Activated CD4-positive, alpha-beta T cell treated with anti-CD3 and anti-CD28 coated beads, Interleukin-2, amount 50 U/mL, for 16 hours (primary cell): ENCODE measurements around the gene ELANE.
A peak's percentile ranks its signal among the peaks of the same experiment; 100 is the strongest.
"Not testable (repeated sequence)": the region's sequence is repeated elsewhere in the genome, so short reads cannot be mapped to it uniquely, and the experiment has no call there.

Experiments
- DNase-seq: peaks from one replicate; pipeline ENCODE4 v3.0.0-alpha.2; 2020

The ELANE gene

GRCh38 chr19:863315-863620, 11.2 kb downstream of the ELANE start:
- no peak for DNase-seq

- no peak for DNase-seq
Observed at GRCh38 chr19:866769-867300, 14.7 kb downstream of the ELANE start.

GRCh38 chr19:867301-867793, 15.2 kb downstream of the ELANE start:
- no peak for DNase-seq

DNA sequence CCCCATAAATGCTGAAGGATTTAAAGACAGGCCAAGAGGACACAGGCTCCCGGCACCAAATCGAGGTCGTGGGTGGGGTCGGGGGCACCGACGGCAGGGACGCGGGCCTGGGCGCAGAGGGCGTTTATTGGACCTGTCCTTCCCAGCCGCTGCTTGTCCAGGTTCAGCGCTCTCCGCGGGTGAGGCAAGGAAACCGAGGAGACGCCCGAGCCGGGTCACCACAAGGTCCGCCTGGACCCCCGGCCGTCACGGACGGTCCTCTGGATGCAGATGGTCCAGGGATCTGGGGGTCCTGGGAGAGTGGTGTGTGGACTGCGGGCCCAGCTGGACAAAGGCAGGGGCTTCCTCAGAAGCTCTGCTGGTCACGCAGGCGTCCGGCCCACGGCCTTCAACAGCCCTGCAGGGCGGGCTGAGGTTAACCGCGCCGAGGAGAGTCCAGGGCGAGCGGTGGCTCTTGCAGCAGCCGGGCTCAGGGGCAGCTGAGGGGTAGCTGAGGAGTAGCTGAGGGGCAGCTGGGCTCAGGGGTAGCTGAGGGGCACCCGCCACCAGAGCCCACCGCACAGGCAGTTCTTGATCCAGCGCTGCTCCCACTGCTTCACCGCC, 15.9 kb downstream of the ELANE start:
- DNase-seq = no peak

DNA sequence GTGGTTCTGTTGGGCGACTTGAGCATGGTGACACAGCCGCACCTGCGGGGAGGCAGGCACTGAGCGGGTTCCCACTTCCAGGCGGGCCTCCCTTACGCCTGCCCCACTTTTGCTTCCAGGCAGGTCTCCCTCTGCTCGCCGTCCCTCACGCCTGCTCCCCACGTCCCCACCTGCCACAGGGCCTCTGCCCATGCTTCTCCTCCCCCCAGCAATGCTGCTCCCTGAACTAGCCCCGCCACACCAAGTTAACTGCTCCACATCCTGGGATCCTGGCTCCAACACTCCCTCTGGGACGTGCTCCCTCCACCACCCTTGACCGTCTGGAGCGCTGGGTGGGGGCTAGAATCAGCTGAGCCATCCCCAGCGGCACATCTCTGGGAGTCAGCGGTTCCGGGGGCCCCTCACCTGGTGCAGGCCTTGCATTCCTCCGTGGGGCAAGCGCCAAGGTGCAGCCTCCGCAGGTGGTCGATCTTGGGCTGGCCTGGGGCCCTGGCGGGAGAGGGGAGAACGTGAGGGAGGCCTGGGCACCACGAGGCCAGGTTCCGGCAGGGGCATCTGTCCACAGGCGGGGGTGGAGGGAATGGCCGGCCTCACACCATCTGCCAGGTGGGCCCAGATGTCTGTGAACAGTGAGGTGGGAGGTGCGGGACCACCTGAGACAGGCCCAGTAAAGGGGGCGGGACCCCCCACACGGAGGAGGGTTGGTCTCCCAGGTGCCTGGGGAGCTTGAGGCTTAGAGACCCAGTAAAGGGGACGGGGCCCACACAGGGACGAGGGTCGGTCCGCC, 16.5 kb downstream of the ELANE start:
- no peak for DNase-seq

- no peak for DNase-seq
Observed at GRCh38 chr19:869245-870177, 17.4 kb downstream of the ELANE start.

- no peak for DNase-seq
Observed at GRCh38 chr19:870314-870713, 18.2 kb downstream of the ELANE start.

DNA sequence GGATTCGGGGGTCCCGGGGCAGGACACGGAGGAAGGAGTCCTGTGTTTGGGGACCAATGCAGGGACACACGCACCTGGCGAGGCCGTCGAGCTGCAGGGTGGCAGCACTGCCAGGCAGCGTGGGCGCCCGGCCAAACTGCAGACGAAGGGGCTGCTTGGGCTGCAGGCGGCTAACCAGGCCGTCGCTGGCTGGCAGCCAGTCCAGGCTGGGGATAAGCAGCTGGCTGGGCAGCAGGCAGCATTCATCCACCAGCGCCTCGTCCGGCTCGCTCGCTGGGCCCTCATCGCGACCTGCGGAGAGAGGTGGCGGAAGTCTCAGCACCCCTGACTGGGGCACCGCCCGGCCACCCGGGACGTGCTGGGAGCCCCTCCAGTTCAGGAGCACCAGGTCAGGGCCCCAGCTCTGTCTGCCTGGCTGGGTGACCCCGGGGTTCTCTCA, 18.9 kb downstream of the ELANE start:
- DNase-seq = no peak

GRCh38 chr19:871446-872265, 19.6 kb downstream of the ELANE start:
- no peak for DNase-seq

- peak; percentile 88 for DNase-seq
Observed at GRCh38 chr19:872266-872951, 20.3 kb downstream of the ELANE start.

DNA sequence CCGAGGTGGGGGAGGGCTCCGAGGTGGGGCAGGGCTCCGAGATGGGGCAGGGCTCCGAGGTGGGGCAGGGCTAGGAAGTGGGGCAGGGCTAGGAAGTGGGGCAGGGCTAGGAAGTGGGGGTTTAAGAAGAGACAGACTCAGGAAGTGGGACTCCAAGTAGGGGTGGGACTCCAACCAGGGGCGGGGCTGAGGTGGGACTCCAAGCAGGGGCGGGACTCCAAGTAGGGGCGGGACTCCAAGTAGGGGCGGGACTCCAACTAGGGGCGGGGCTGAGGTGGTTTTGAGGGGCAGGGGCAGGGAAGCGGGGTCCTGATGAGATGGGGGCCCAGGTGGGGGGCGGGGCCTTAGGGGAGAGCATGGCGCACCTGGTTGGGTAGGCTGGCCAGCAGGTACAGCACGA, 21.0 kb downstream of the ELANE start:
- DNase-seq = peak; percentile 85

- DNase-seq = no peak
Observed at GRCh38 chr19:873561-874041, 21.5 kb downstream of the ELANE start.

DNA sequence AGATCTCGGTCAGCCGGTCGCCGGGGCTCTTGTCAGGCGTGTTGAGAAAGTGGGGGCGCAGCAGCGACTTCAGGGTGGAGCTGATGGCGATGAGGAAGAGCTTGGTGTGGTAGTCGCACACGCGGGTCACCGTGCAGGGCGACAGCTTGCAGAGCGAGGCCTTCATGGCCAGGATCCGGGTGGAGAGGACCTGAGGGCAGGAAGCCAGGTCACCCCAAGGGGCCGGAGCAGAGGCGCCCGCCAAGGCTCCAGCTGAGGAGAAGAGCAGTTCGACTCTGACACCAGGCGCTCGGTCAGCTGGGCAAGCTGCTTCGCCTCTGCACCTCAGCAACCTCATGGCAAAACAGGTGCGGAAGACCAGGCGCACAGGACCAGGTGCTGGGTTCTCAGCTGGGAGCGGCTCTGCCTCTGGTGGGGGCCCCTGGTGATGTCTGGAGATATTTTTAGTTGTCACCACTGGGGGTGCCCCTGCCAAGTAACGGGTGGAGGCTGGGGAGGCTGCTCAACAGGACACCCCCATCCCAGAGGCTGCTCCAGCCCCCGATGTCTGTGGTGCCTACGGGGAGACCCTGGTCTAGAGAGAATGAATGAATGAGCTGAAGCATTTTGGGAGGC, 23.3 kb downstream of the ELANE start:
- DNase-seq = no peak

- no peak for DNase-seq
Observed at GRCh38 chr19:876089-876488, 24.0 kb downstream of the ELANE start.

- no peak for DNase-seq
Observed at GRCh38 chr19:876780-877314, 24.7 kb downstream of the ELANE start.

GRCh38 chr19:877992-878660, 26.0 kb downstream of the ELANE start:
- DNase-seq = not testable (repeated sequence)

DNA sequence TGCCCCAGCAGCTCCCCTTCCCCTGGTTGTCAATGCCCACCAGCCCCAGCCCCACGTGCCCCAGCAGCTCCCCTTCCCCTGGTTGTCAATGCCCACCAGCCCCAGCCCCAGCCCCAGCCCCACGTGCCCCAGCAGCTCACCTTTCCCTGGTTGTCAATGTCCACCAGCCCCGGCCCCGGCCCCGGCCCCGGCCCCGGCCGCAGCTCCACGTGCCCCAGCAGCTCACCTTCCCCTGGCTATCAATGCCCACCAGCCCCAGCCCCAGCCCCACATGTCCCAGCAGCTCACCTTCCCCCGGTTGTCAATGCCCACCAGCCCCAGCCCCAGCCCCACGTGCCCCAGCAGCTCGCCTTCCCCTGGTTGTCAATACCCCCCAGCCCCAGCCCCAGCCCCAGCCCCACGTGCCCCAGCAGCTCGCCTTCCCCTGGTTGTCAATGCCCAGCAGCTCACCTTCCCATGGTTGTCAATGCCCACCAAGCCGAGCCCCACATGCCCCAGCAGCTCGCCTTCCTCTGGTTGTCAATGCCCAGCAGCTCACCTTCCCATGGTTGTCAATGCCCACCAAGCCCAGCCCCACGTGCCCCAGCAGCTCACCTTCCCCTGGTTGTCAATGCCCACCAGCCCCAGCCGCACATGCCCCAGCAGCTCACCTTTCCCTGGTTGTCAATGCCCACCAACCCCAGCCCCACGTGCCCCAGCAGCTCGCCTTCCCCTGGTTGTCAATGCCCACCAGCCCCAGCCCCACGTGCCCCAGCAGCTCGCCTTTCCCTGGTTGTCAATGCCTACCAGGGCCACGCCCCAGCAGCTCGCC, 26.9 kb downstream of the ELANE start:
- not testable (repeated sequence) for DNase-seq

DNA sequence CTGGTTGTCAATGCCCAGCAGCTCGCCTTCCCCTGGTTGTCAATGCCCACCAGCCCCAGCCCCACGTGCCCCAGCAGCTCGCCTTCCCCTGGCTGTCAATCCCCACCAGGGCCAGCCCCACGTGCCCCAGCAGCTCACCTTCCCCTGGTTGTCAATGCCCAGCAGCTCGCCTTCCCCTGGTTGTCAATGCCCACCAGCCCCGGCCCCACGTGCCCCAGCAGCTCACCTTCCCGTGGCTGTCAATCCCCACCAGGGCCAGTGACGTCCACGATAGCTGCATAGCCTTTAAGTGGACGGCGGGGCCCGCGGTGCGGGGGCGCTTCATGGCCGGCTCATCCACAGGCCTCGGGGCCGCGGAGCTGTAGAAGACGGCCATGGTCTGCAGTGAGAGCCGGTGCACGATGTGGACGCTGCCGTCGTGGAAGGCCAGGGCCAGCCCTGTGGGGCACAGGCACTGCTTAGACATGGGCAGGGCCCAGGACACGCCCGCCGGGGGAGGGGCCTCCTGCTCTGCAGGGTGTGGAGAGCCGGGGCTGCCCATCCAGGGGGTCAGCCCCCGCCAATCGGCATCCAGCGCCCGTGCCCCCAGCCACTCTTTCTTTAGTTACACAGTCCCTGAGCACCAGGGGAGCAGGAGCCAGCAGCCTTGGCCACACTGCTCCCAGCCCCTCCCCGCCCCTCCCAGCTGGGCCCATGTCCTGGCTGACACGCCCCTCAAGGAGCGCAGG, 27.8 kb downstream of the ELANE start:
- no peak for DNase-seq
